ENCODE measurements around the gene STIM2. TPM values are rescaled to one million over a fixed set of nuclear protein-coding genes. Genes with fewer than 3 reads are reported as not detected.

STIM2 gene
- total and polyA plus RNA-seq, 2 donors (not counting 1 experiment from before 2014, with no cell fraction given): 48.6 to 96.0 TPM

- Mint-ChIP-seq H3K4me3 (no peak overlapping the region), H3K4me1 (peaks cover 9% of the 10 kb centered on the region), H3K9me3 (ENCODE audit: insufficient read depth) (no peaks in the 10 kb centered on the region), H3K27me3 (no peaks in the 10 kb centered on the region), H3K27ac (peak overlapping the region; percentile 57)
- intact Hi-C loops (cut with micrococcal nuclease): loop anchor here (1.0 to 5.0 kb wide), 9 partner anchors 73 to 928 kb away; no protein-coding TSS in a partner anchor
- Histone ChIP-seq H3K9me3 (ENCODE audit: control extremely low read depth in 1 of 3, control insufficient read depth in 2 of 3, insufficient read depth in 1 of 3, low read length in 2 of 3) (peaks cover 0 to 1% (median 0%) of the 10 kb centered on the region in 3 donors), H3K36me3 (replicated peaks in 1 of 2; ENCODE audit: control extremely low read depth in 1 of 2, control insufficient read depth in 1 of 2, extremely low read depth in 1 of 2, insufficient read depth in 2 of 2, low read length in 1 of 2) (peaks cover 0 to 21% of the 10 kb centered on the region in 2 experiments), H3K4me1 (ENCODE audit: control insufficient read depth in 2 of 2, insufficient read depth in 2 of 2, low read length in 2 of 2) (no peaks in the 10 kb centered on the region), H3K27me3 (replicated peaks in 1 of 4; ENCODE audit: control extremely low read depth in 1 of 4, control insufficient read depth in 3 of 4, insufficient read depth in 4 of 4, low read length in 3 of 4) (no peaks in the 10 kb centered on the region), H3K79me2 (ENCODE audit: control insufficient read depth, insufficient read depth, low read length) (peaks cover 8% of the 10 kb centered on the region), H2AFZ (ENCODE audit: insufficient read depth, low read depth, low read length, poor library complexity, severe bottlenecking) (no peak overlapping the region), H4K20me1 (ENCODE audit: control insufficient read depth, insufficient read depth, low read length, poor library complexity, severe bottlenecking) (peaks cover 21% of the 10 kb centered on the region), H3K4me2 (replicated peaks; ENCODE audit: low read depth, low read length, poor library complexity, severe bottlenecking) (no peak overlapping the region), H3K9ac (ENCODE audit: low read length) (no peak overlapping the region), H3K4me3 (ENCODE audit: control extremely low read depth in 1 of 5, extremely low read depth in 1 of 5, insufficient read depth in 1 of 5, low read depth in 2 of 5, low read length in 4 of 5) (no peak overlapping the region), H3K27ac (ENCODE audit: low read length in 2 of 2) (no peak overlapping the region)
- WGBS (ENCODE audit: insufficient coverage): 62% methylated on average over 3 of the region's 6 CpGs
- TF ChIP-seq CTCF (IDR thresholded peaks at IDR 0.05): peak; percentile 99
- TF ChIP-seq EZH2 (IDR thresholded peaks at IDR 0.05; ENCODE audit: borderline replicate concordance, insufficient read depth, low read depth, low read length, poor library complexity, severe bottlenecking): no peak
- ATAC-seq (ENCODE audit: low read depth): peak; percentile 80
- peak; percentile 73 for DNase-seq
- ChIA-PET CTCF (interaction anchor here (0.7 to 7.2 kb wide), 37 partner anchors 9 to 680 kb away, joined by 3 to 125 read pairs (median 4); partner anchors contain the start of genes STIM2 and TBC1D19), POLR2A (interaction anchor here (1.4 kb wide), 1 partner anchor 149 kb away, joined by 4 read pairs; the partner anchor contains the start of gene STIM2)
These were observed 149.8 kb downstream of the STIM2 start for GRCh38 chr4:27010334-27010940.

GRCh38 chr4:27011401-27011800, 150.8 kb downstream of the STIM2 start:
- ATAC-seq (ENCODE audit: low read depth) (no peak), DNase-seq (no peak)
- CTCF ChIA-PET: interaction anchor here (0.6 to 0.8 kb wide), 2 partner anchors 223 to 554 kb away, joined by 3 read pairs; no protein-coding TSS in a partner anchor
- Histone ChIP-seq H3K4me2 (replicated peaks; ENCODE audit: low read depth, low read length, poor library complexity, severe bottlenecking) (no peak overlapping the region), H3K9ac (ENCODE audit: low read length) (no peak overlapping the region), H2AFZ (ENCODE audit: insufficient read depth, low read depth, low read length, poor library complexity, severe bottlenecking) (no peak overlapping the region), H3K27me3 (replicated peaks in 1 of 4; ENCODE audit: control extremely low read depth in 1 of 4, control insufficient read depth in 3 of 4, insufficient read depth in 4 of 4, low read length in 3 of 4) (no peaks in the 10 kb centered on the region), H4K20me1 (ENCODE audit: control insufficient read depth, insufficient read depth, low read length, poor library complexity, severe bottlenecking) (peaks cover 24% of the 10 kb centered on the region), H3K27ac (ENCODE audit: low read length in 2 of 2) (no peak overlapping the region), H3K4me1 (ENCODE audit: control insufficient read depth in 2 of 2, insufficient read depth in 2 of 2, low read length in 2 of 2) (no peaks in the 10 kb centered on the region), H3K79me2 (ENCODE audit: control insufficient read depth, insufficient read depth, low read length) (peaks cover 8% of the 10 kb centered on the region), H3K4me3 (ENCODE audit: control extremely low read depth in 1 of 5, extremely low read depth in 1 of 5, insufficient read depth in 1 of 5, low read depth in 2 of 5, low read length in 4 of 5) (no peak overlapping the region), H3K9me3 (ENCODE audit: control extremely low read depth in 1 of 3, control insufficient read depth in 2 of 3, insufficient read depth in 1 of 3, low read length in 2 of 3) (peaks cover 0 to 2% (median 0%) of the 10 kb centered on the region in 3 donors), H3K36me3 (replicated peaks in 1 of 2; ENCODE audit: control extremely low read depth in 1 of 2, control insufficient read depth in 1 of 2, extremely low read depth in 1 of 2, insufficient read depth in 2 of 2, low read length in 1 of 2) (peaks cover 0 to 21% of the 10 kb centered on the region in 2 experiments)
- peaks cover 7% of the 10 kb centered on the region for H3K4me1 Mint-ChIP-seq
- no peaks in the 10 kb centered on the region for H3K9me3 Mint-ChIP-seq (ENCODE audit: insufficient read depth)
- TF ChIP-seq EZH2 (IDR thresholded peaks at IDR 0.05; ENCODE audit: borderline replicate concordance, insufficient read depth, low read depth, low read length, poor library complexity, severe bottlenecking) (no peak), CTCF (IDR thresholded peaks at IDR 0.05) (no peak)
- WGBS (ENCODE audit: insufficient coverage): 100% methylated on average over 1 of the region's 3 CpGs
- POLR2A ChIA-PET: no interaction called here
- H3K27ac Mint-ChIP-seq: no peak overlapping the region
- no peaks in the 10 kb centered on the region for H3K27me3 Mint-ChIP-seq
- intact Hi-C loops (cut with micrococcal nuclease): loop anchor here (5.0 kb wide), 5 partner anchors 74 to 929 kb away; no protein-coding TSS in a partner anchor
- no peak overlapping the region for H3K4me3 Mint-ChIP-seq

Measured in B cell (primary cell).